Liver (tissue), 9 donors: Measurements from ENCODE around the gene CDC42BPG. TPM values are rescaled to one million over a fixed set of nuclear protein-coding genes. Genes with fewer than 3 reads are reported as not detected.
A peak's percentile ranks its signal among the peaks of the same experiment; 100 is the strongest.

Source experiments
- DNase-seq: peaks from one replicate; pipeline ENCODE4 v3.0.0-alpha.2; 2017; ENCODE audit warnings: low spot score
- H3K27ac ChIP-seq, 2 donors: one replicate each; pipeline ENCODE4 v1.7.0; 2013; ENCODE audit warnings: inconsistent platforms in 2 of 2, low read length in 2 of 2, control low read depth in 1 of 2, low read depth in 1 of 2, mild to moderate bottlenecking in 1 of 2
- H3K27me3 ChIP-seq, 4 donors: one replicate each; pipeline versions ENCODE4 v1.6.1 to v1.7.0; 2013; ENCODE audit warnings: low read length in 3 of 4, inconsistent platforms in 1 of 4, mild to moderate bottlenecking in 1 of 4, moderate library complexity in 1 of 4; ENCODE audit not compliant: control insufficient read depth in 4 of 4, insufficient read depth in 4 of 4
- H3K36me3 ChIP-seq, 4 donors: one replicate each; pipeline versions ENCODE4 v1.6.1 to v1.7.0; 2013; ENCODE audit warnings: low read length in 3 of 4, mild to moderate bottlenecking in 3 of 4, low read depth in 1 of 4, moderate library complexity in 1 of 4; ENCODE audit not compliant: control insufficient read depth in 4 of 4, insufficient read depth in 3 of 4
- H3K4me1 ChIP-seq, 4 donors: one replicate each; pipeline versions ENCODE4 v1.6.1 to v1.7.0; 2013; ENCODE audit warnings: low read length in 3 of 4, mild to moderate bottlenecking in 3 of 4, moderate library complexity in 1 of 4; ENCODE audit not compliant: control insufficient read depth in 4 of 4, insufficient read depth in 4 of 4
- H3K4me3 ChIP-seq, 3 donors: one replicate each; pipeline versions ENCODE4 v1.6.1 to v1.7.0; 2013; ENCODE audit warnings: low read length in 3 of 3, control low read depth in 1 of 3, low read depth in 1 of 3, mild to moderate bottlenecking in 1 of 3
- H3K9ac ChIP-seq, 2 donors: one replicate each; pipeline ENCODE4 v1.7.0; 2013; ENCODE audit warnings: low read length in 2 of 2, mild to moderate bottlenecking in 2 of 2, moderate library complexity in 2 of 2, control low read depth in 1 of 2, low read depth in 1 of 2
- H3K9me3 ChIP-seq, 4 donors: one replicate each; pipeline versions ENCODE4 v1.6.1 to v1.7.0; 2013; ENCODE audit warnings: low read length in 3 of 4; ENCODE audit not compliant: control insufficient read depth in 4 of 4
- EGR1 ChIP-seq, 2 donors: IDR thresholded peaks; 2 replicates each; pipeline ENCODE4 v1.6.1; 2016 to 2018; ENCODE audit warnings: antibody characterized with exemption in 2 of 2, low read depth in 2 of 2
- HNF4A ChIP-seq, 2 donors: conservative IDR thresholded peaks; 2 replicates each; pipeline ENCODE4 v1.6.1; 2016; ENCODE audit warnings: antibody characterized with exemption in 2 of 2, mild to moderate bottlenecking in 2 of 2
- JUND ChIP-seq, 2 donors: IDR thresholded peaks; 2 replicates each; pipeline ENCODE4 v1.6.1; 2016; ENCODE audit warnings: antibody characterized with exemption in 2 of 2
- NR2F2 ChIP-seq: IDR thresholded peaks from 2 replicates; pipeline ENCODE4 v1.6.1; 2016; ENCODE audit warnings: antibody characterized with exemption
- RAD21 ChIP-seq, 2 donors: IDR thresholded peaks; 2 replicates each; pipeline ENCODE4 v1.6.1; 2016; ENCODE audit warnings: antibody characterized with exemption in 2 of 2, mild to moderate bottlenecking in 2 of 2
- RXRA ChIP-seq, 2 donors: IDR thresholded peaks; 2 replicates each; pipeline ENCODE4 v1.6.1; 2017 to 2018; ENCODE audit warnings: antibody characterized with exemption in 2 of 2, mild to moderate bottlenecking in 1 of 2
- SP1 ChIP-seq: IDR thresholded peaks from 2 replicates; pipeline ENCODE4 v1.6.1; 2018; ENCODE audit warnings: antibody characterized with exemption, mild to moderate bottlenecking
- TAF1 ChIP-seq: conservative IDR thresholded peaks from 2 replicates; pipeline ENCODE4 v1.6.1; 2016; ENCODE audit warnings: antibody characterized with exemption, mild to moderate bottlenecking
- WGBS: extraction: QIAGEN DNeasy Blood & Tissue Kit; methylation state at CpG from one replicate; pipeline ENCODE4 v1.1.7; 2013; 5-methylcytosine and 5-hydroxymethylcytosine counted together
- polyA plus RNA-seq, 2 donors: library from polyadenylated mRNA; stranded (reverse) in 1 of 2; unstranded in 1 of 2; fragments of 200-250 nt in 1 of 2; fragments of >200 nt in 1 of 2; fragmentation: Nextera tagmentation in 1 of 2; extraction: Ambion mirVana in 1 of 2; gene quantifications; one replicate each; pipeline versions ENCODE4 v1.2.1 to v1.2.3, GENCODE V29; 2013 to 2015
- total RNA-seq, 2 donors: library from RNA; depleted of rRNA; stranded (reverse); fragments of >200 nt; gene quantifications; one replicate each; pipeline ENCODE4 v1.2.3, GENCODE V29; 2014
- TF ChIP-seq, protein P1 (sequence below): IDR thresholded peaks from 2 replicates; pipeline ENCODE4 v1.6.1; 2016; ENCODE audit warnings: antibody characterized with exemption, mild to moderate bottlenecking
- TF ChIP-seq, protein P2 (sequence below): IDR thresholded peaks from 2 replicates; pipeline ENCODE4 v1.6.1; 2016; ENCODE audit warnings: antibody characterized with exemption
- TF ChIP-seq, protein P3 (sequence below): fragments of 150-350 bp; IDR thresholded peaks from 2 replicates; pipeline ENCODE4 v1.5.1; 2017; ENCODE audit warnings: improper control_type of control experiment, low read depth, low read length; ENCODE audit not compliant: missing input control
- donor health status: healthy.
- donor health status: healthy.
- donor health status: healthy.
- donor health status: healthy.
- donor health status: healthy.

CDC42BPG gene
- total and polyA plus RNA-seq, 4 donors = 0.18 to 1.2 (median 0.58) TPM

DNA sequence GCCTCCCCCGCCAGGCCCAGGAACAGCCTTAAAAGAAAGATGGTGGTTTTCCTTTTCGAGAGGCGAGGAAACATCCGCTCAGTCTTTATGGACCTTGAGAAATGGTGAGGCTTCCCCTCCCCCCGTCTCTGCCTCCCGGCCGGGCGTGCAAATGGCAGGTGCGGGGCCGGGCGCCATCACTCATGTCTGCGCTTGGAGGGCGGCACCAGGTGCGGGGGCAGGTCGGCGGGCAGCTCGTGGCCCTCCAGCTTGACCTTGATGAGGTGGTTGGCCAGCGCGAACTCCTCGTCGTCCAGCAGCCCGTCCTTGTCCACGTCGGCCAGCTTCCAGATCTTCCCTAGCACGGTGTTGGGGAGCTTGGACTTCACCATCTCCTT, 9.7 kb upstream of the CDC42BPG start:
- Histone ChIP-seq H3K4me1 (peaks cover 7 to 32% (median 20%) of the 10 kb centered on the region in 4 donors), H3K9me3 (no peaks in the 10 kb centered on the region), H3K4me3 (no peak overlapping the region), H3K27me3 (no peaks in the 10 kb centered on the region), H3K9ac (no peak overlapping the region), H3K36me3 (peaks cover 0 to 9% (median 3%) of the 10 kb centered on the region in 4 donors), H3K27ac (peak overlapping the region; percentile 45 to 58)
- 96% methylated on average over 25 of the region's 25 CpGs for WGBS
- TF ChIP-seq, protein P1, sequence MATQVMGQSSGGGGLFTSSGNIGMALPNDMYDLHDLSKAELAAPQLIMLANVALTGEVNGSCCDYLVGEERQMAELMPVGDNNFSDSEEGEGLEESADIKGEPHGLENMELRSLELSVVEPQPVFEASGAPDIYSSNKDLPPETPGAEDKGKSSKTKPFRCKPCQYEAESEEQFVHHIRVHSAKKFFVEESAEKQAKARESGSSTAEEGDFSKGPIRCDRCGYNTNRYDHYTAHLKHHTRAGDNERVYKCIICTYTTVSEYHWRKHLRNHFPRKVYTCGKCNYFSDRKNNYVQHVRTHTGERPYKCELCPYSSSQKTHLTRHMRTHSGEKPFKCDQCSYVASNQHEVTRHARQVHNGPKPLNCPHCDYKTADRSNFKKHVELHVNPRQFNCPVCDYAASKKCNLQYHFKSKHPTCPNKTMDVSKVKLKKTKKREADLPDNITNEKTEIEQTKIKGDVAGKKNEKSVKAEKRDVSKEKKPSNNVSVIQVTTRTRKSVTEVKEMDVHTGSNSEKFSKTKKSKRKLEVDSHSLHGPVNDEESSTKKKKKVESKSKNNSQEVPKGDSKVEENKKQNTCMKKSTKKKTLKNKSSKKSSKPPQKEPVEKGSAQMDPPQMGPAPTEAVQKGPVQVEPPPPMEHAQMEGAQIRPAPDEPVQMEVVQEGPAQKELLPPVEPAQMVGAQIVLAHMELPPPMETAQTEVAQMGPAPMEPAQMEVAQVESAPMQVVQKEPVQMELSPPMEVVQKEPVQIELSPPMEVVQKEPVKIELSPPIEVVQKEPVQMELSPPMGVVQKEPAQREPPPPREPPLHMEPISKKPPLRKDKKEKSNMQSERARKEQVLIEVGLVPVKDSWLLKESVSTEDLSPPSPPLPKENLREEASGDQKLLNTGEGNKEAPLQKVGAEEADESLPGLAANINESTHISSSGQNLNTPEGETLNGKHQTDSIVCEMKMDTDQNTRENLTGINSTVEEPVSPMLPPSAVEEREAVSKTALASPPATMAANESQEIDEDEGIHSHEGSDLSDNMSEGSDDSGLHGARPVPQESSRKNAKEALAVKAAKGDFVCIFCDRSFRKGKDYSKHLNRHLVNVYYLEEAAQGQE = no peak
- TF ChIP-seq, protein P2, sequence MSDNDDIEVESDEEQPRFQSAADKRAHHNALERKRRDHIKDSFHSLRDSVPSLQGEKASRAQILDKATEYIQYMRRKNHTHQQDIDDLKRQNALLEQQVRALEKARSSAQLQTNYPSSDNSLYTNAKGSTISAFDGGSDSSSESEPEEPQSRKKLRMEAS = no peak
- TF ChIP-seq TAF1 (no peak), HNF4A (conservative IDR thresholded peaks at IDR 0.05) (no peak), EGR1 (IDR thresholded peaks at IDR 0.05; ENCODE audit: low read depth in 2 of 2) (no peak), JUND (IDR thresholded peaks at IDR 0.05) (no peak), RXRA (IDR thresholded peaks at IDR 0.05) (no peak)
- TF ChIP-seq, protein P3, sequence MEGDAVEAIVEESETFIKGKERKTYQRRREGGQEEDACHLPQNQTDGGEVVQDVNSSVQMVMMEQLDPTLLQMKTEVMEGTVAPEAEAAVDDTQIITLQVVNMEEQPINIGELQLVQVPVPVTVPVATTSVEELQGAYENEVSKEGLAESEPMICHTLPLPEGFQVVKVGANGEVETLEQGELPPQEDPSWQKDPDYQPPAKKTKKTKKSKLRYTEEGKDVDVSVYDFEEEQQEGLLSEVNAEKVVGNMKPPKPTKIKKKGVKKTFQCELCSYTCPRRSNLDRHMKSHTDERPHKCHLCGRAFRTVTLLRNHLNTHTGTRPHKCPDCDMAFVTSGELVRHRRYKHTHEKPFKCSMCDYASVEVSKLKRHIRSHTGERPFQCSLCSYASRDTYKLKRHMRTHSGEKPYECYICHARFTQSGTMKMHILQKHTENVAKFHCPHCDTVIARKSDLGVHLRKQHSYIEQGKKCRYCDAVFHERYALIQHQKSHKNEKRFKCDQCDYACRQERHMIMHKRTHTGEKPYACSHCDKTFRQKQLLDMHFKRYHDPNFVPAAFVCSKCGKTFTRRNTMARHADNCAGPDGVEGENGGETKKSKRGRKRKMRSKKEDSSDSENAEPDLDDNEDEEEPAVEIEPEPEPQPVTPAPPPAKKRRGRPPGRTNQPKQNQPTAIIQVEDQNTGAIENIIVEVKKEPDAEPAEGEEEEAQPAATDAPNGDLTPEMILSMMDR = no peak
- no peak for DNase-seq

DNA sequence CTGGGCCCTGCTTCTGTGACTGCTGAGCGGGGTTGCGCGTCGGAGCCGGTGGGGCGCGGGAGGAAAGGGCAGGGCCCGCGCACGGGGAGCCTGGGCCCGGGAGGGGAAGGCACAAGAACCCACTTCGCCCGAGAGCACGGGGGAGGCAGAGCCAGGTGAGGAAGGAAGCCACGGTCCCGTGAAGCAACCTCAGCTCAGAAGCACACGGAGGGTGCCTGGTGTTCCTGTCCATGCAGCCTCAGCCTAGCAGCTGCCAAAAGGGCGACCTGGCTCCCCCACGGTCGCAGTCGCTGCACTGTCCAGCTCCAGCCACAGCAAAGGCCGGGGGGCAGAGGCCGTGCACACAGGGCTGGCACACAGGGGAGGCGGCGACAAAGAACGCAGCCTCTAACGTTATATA, 9.3 kb upstream of the CDC42BPG start:
- H3K36me3 ChIP-seq = peaks cover 0 to 9% (median 3%) of the 10 kb centered on the region in 4 donors
- no peak overlapping the region for H3K4me3 ChIP-seq
- H3K9ac ChIP-seq = no peak overlapping the region

More for the DNA sequence above, 9.3 kb upstream of the CDC42BPG start:
- Histone ChIP-seq H3K27me3 (no peaks in the 10 kb centered on the region), H3K4me1 (peaks cover 10 to 37% (median 25%) of the 10 kb centered on the region in 4 donors), H3K27ac (peak overlapping the region in 1 of 2 donors; percentile 16), H3K9me3 (no peaks in the 10 kb centered on the region)
- no peak for DNase-seq
- no peak for TF ChIP-seq TAF1
- no peak for TF ChIP-seq RAD21 (IDR thresholded peaks at IDR 0.05)
- no peak for TF ChIP-seq NR2F2
- TF ChIP-seq, protein P3 = no peak
- no peak for TF ChIP-seq SP1
- no peak for TF ChIP-seq HNF4A (conservative IDR thresholded peaks at IDR 0.05)
- WGBS = 83% methylated on average over 27 of the region's 27 CpGs
